GM12873 (cell line): ENCODE measurements around the gene PTRH2.
A peak's percentile ranks its signal among the peaks of the same experiment; 100 is the strongest.

Experiments
- CTCF ChIP-seq: IDR thresholded peaks from 2 replicates; pipeline ENCODE4 v1.5.1; 2012; ENCODE audit warnings: low read depth, mild to moderate bottlenecking, moderate library complexity, low read length, control low read depth; ENCODE audit not compliant: insufficient read depth; ENCODE audit errors: missing control alignments

Gene PTRH2

GRCh38 chr17:59707149-59707970 is at the start of gene PTRH2, which contains the start of gene VMP1:
Gene PTRH2, minus strand, starts transcription at chr17:59707430. Its CDS starts 9,452 bp downstream, at chr17:59697978.
Gene VMP1, plus strand, starts transcription at chr17:59707654. Its CDS starts 23,793 bp downstream, at chr17:59731447.
- no peak for TF ChIP-seq CTCF

DNA sequence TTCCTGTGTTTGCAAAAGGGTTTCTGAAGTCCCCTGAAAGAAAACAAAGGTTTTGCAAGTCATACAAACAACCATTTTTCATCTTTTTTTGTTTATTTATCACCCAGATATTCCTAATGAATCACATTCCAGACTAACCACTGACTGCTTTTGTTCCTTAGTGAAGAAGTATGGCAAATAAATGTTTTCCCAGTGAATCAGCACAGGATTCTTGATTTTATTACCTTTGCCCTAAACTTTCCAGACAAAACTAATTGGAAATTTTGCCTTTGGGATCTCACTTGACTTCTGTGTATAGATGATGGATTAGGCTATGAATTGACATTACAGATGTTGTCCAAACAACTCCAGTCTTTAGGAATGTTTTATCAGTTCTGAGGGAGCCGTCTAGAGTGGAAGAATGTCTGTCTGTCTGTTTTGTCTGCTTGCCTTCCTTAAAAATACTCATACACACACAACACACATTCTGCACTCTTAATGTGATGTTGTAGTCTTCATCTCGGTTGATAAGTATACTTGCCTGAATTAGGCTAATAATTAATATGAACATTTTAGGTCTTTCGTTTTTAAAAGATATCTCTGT is 49.1 kb upstream of the PTRH2 start:
- no peak for TF ChIP-seq CTCF

DNA sequence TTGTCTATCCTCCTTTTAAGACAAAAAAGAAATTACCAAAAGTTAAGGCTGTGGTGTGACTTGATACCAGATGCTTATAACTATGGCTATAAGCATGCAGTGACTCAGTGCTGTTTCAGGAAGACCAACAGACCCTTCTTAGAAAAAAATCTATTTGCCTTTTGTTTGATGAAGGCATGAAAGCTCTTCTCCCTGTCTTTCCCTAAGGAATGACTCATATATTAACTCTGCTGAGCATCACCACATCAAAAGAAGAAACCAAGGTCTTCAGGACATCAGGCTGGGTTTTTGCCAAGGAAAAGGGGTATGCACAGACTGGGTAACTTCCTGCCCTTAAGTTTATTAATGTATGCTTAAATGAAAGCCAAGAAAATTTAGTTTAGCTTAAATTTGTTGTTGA is 47.3 kb upstream of the PTRH2 start:
- no peak for TF ChIP-seq CTCF

- peak; percentile 57 for TF ChIP-seq CTCF
Measured at GRCh38 chr17:59753522-59754467, 46.6 kb upstream of the PTRH2 start.

- TF ChIP-seq CTCF = no peak
Measured at GRCh38 chr17:59752922-59753321, 45.7 kb upstream of the PTRH2 start.

- no peak for TF ChIP-seq CTCF
Measured at GRCh38 chr17:59752446-59752845, 45.2 kb upstream of the PTRH2 start.

- no peak for TF ChIP-seq CTCF
Measured at GRCh38 chr17:59751955-59752413, 44.8 kb upstream of the PTRH2 start.
